Stimulated activated memory B cell treated with anti-CD40 and anti-IgM and Interleukin-4, amounts not matched to agents 10 μg/mL and 1 μg/mL and 100 μg/mL, for 72 hours (primary cell): ENCODE results near the gene PINLYP.

ENCODE experiments used
- ATAC-seq: fragments of 150-1000 bp; cut with Tn5 transposase; 2 replicates; pipeline ENCODE4 v1.10.0; 2021
- H3K27ac Mint-ChIP-seq: one replicate; pipeline ENCODE4 v1.8.0; 2022; ENCODE audit warnings: mild to moderate bottlenecking, mixed read lengths
- H3K27me3 Mint-ChIP-seq: one replicate; pipeline ENCODE4 v1.8.0; 2022; ENCODE audit warnings: mixed read lengths
- H3K36me3 Mint-ChIP-seq: one replicate; pipeline ENCODE4 v1.8.0; 2022; ENCODE audit warnings: mixed read lengths
- H3K4me1 Mint-ChIP-seq: one replicate; pipeline ENCODE4 v1.8.0; 2022; ENCODE audit warnings: mixed read lengths
- H3K4me3 Mint-ChIP-seq: one replicate; pipeline ENCODE4 v1.8.0; 2022; ENCODE audit warnings: mild to moderate bottlenecking, moderate library complexity, mixed read lengths
- H3K9me3 Mint-ChIP-seq: one replicate; pipeline ENCODE4 v1.8.0; 2022; ENCODE audit warnings: mixed read lengths

PINLYP gene

GRCh38 chr19:43620061-43621001 lies 44.7 kb downstream of the PINLYP start:
- peak overlapping the region; percentile 97 for H3K4me3 Mint-ChIP-seq
- peak; percentile 9 for ATAC-seq
- H3K36me3 Mint-ChIP-seq: no peaks in the 10 kb centered on the region
- peaks cover 1% of the 10 kb centered on the region for H3K27me3 Mint-ChIP-seq
- peaks cover 39% of the 10 kb centered on the region for H3K4me1 Mint-ChIP-seq
- H3K27ac Mint-ChIP-seq: peak overlapping the region; percentile 99
- no peaks in the 10 kb centered on the region for H3K9me3 Mint-ChIP-seq

DNA sequence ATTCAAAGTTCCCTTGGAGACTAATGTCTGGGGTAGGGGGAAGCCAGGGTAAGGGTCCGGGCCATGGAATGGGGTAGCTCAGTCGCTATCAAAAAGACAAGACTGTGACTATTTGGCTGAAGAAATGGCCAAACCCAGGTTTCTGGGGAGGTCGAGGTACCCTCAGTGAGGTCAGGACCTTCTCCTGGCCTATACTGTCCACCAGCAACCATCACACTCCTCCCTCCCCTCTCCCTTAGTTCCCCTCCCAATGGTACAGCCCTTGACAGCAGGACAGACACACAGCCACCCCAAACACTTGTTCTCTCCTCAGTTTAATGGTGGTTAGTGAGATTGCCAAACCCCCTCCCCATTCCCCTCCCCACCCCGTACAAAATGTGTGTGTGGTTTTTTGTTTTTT lies 46.5 kb downstream of the PINLYP start:
- Mint-ChIP-seq H3K4me3 (no peak overlapping the region), H3K9me3 (no peaks in the 10 kb centered on the region), H3K27me3 (peaks cover 19% of the 10 kb centered on the region), H3K27ac (no peak overlapping the region), H3K4me1 (peaks cover 44% of the 10 kb centered on the region), H3K36me3 (no peaks in the 10 kb centered on the region)
- no peak for ATAC-seq

GRCh38 chr19:43622956-43623355 lies 47.4 kb downstream of the PINLYP start:
- no peak for ATAC-seq
- no peaks in the 10 kb centered on the region for H3K36me3 Mint-ChIP-seq
- no peak overlapping the region for H3K4me3 Mint-ChIP-seq
- no peak overlapping the region for H3K27ac Mint-ChIP-seq
- peaks cover 26% of the 10 kb centered on the region for H3K27me3 Mint-ChIP-seq
- H3K9me3 Mint-ChIP-seq: no peaks in the 10 kb centered on the region
- peaks cover 44% of the 10 kb centered on the region for H3K4me1 Mint-ChIP-seq

DNA sequence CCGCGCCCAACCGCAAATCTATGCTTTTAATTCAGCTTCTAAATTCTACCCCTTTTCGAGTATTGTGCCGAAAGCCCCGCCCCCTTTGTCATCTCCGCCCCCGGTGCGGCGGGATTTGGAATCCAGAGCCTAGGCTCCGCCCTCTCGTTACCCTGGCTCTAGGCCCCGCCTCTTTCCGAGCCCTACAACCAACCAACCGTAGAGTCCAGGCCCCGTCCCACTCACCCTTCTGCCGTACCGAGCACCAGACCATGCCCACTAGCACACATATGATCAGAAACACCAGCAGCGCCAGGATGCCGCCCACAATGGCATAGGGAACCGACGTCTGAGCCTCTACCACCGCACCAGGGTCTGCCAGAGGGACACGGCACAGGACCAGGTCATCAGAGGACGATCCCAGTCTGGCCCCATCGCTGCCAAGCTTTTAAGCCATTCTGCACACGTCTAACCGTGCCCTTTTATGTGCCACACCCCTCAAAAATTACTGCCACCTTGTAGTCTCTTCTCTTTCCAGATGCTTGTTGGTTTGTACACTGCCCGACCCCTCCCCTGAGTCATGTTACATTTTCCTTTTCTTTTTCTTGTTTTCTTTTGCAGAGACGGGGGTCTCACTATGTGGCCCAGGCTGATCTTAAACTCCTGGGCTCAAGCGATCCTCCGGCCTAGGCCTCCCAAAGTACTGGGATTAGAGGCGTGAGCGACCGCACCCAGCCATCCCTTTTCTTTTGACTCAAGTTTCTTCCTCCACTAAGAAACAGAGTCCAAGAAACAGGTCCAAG lies 48.5 kb downstream of the PINLYP start:
- H3K27ac Mint-ChIP-seq: no peak overlapping the region

GRCh38 chr19:43624933-43625332 lies 49.3 kb downstream of the PINLYP start:
- peak; percentile 62 for ATAC-seq
- H3K4me3 Mint-ChIP-seq: no peak overlapping the region
- no peaks in the 10 kb centered on the region for H3K9me3 Mint-ChIP-seq
- H3K36me3 Mint-ChIP-seq: no peaks in the 10 kb centered on the region
- H3K27ac Mint-ChIP-seq: no peak overlapping the region
- H3K4me1 Mint-ChIP-seq: peaks cover 33% of the 10 kb centered on the region
- H3K27me3 Mint-ChIP-seq: peaks cover 26% of the 10 kb centered on the region

More for the DNA sequence above, 48.5 kb downstream of the PINLYP start:
- H3K36me3 Mint-ChIP-seq: no peaks in the 10 kb centered on the region
- peaks cover 38% of the 10 kb centered on the region for H3K4me1 Mint-ChIP-seq
- peaks cover 26% of the 10 kb centered on the region for H3K27me3 Mint-ChIP-seq
- H3K9me3 Mint-ChIP-seq: no peaks in the 10 kb centered on the region
- H3K4me3 Mint-ChIP-seq: no peak overlapping the region
- ATAC-seq: no peak

GRCh38 chr19:43625918-43626579 lies 50.4 kb downstream of the PINLYP start:
- H3K27ac Mint-ChIP-seq: no peak overlapping the region
- ATAC-seq: no peak
- H3K4me3 Mint-ChIP-seq: no peak overlapping the region
- no peaks in the 10 kb centered on the region for H3K9me3 Mint-ChIP-seq
- H3K36me3 Mint-ChIP-seq: no peaks in the 10 kb centered on the region
- H3K4me1 Mint-ChIP-seq: peaks cover 22% of the 10 kb centered on the region
- peaks cover 26% of the 10 kb centered on the region for H3K27me3 Mint-ChIP-seq

DNA sequence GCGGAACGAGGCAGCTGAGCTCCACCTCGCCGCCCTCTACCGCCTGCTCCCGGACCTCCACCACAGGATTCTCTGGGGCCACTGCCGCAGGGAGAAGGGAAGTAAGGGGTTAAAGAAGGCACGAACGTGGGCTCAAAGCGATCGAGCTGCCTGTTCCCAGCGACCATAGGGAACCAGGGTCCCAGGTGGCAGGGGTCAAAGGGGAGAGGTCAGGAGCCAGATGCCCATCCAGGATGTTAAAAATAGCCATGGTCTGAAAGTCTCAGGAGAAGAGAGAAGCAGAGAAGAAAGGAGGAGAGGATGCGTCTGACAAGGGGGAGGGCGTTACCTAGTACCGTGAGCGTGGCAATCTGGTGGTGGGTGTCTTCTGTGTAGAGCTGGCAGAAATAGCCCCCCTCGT lies 51.2 kb downstream of the PINLYP start:
- H3K9me3 Mint-ChIP-seq: no peaks in the 10 kb centered on the region
- H3K36me3 Mint-ChIP-seq: no peaks in the 10 kb centered on the region
- H3K4me3 Mint-ChIP-seq: no peak overlapping the region
- H3K27me3 Mint-ChIP-seq: peaks cover 26% of the 10 kb centered on the region
- no peak overlapping the region for H3K27ac Mint-ChIP-seq
- ATAC-seq: no peak
- peaks cover 22% of the 10 kb centered on the region for H3K4me1 Mint-ChIP-seq

DNA sequence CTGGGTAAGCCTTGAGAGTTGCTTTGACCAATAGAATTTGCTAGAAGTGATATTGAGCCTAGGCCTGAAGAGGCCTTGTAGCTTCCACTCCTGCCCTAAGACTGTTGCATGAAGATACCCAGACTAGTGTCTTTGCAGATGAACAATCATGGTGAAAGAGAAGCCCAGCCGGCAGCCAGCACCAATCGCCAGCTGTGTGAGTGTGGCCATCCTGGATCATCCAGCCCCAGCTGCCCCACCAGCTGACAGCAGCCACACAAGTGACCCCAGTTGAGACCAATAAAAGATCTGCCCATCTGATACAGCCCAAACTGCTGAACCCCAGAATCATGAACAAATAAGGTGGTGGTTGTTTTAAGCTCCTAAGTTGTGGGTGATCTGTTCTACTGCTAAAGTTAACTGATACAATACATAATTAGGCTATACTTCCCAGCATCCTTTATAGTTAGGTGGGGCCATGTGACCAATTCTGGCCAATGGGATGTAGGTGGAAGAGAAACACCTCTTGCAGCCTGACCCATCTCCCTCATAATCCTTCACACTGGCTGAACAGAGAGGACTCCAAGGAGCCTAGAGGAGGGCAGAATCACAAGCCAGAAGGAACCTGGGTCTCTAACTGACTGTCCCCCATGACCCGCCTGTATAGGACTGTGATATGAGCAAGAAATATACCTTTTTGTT lies 53.2 kb downstream of the PINLYP start:
- H3K9me3 Mint-ChIP-seq: no peaks in the 10 kb centered on the region
- ATAC-seq: no peak
- H3K4me1 Mint-ChIP-seq: peaks cover 22% of the 10 kb centered on the region
- H3K27me3 Mint-ChIP-seq: peaks cover 44% of the 10 kb centered on the region
- H3K36me3 Mint-ChIP-seq: no peaks in the 10 kb centered on the region
- no peak overlapping the region for H3K27ac Mint-ChIP-seq
- no peak overlapping the region for H3K4me3 Mint-ChIP-seq

DNA sequence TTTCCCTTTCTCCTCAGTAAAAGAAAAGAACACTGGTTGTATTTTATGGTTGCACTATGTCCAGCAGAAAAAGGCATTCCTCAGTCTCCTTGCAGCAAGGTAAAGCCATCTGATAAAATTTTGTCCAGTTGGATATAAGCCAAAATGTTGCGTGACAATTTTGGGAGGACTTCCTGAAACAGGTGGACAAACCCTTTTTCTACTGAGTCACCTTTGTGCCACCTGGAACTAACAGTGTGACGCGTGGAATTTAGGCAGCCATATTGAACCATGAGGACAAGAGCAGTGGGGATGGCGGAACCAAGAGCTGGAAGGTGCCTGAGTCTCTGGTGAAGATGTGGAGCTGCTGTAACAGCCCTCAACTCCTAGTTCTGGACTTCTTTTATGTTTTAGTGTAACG lies 55.9 kb downstream of the PINLYP start:
- Mint-ChIP-seq H3K4me3 (no peak overlapping the region), H3K9me3 (no peaks in the 10 kb centered on the region), H3K4me1 (peaks cover 12% of the 10 kb centered on the region), H3K36me3 (no peaks in the 10 kb centered on the region), H3K27me3 (peaks cover 52% of the 10 kb centered on the region), H3K27ac (no peak overlapping the region)
- no peak for ATAC-seq
